HG02938 (cell line): ENCODE measurements around the gene UQCC5.

Experiments
- ATAC-seq: cut with Tn5 transposase; IDR thresholded peaks from one replicate; pipeline ENCODE4 v1.9.1; 2021; ENCODE audit warnings: mild to moderate bottlenecking, moderate library complexity; ENCODE audit not compliant: unreplicated experiment

The UQCC5 gene

DNA sequence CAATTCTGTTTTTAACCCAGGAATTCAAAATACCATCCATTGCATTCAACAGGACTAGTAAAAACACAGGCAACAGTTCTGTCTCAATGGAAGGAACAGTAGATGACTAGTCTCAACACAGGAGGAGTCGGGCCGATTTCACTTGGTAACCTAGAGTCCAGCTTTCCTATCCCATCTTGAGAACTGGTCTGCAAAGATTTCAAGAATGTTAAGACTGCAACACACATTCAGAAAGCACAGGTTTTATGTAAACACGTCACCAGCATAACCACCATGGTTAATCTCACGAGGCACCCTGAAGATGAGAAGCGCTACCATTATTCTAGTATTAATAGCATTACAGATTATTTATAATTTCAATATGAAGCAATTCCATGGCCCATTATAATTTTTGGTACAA is 22.0 kb downstream of the UQCC5 start:
- no peak for ATAC-seq

- no peak for ATAC-seq
These were observed 24.8 kb downstream of the UQCC5 start for GRCh38 chr3:52561028-52561747.

GRCh38 chr3:52563984-52564383 is 27.6 kb downstream of the UQCC5 start:
- ATAC-seq: no peak

GRCh38 chr3:52568069-52568468 is 31.7 kb downstream of the UQCC5 start:
- no peak for ATAC-seq

GRCh38 chr3:52570076-52570475 is 33.7 kb downstream of the UQCC5 start:
- no peak for ATAC-seq

GRCh38 chr3:52572221-52572620 is 35.8 kb downstream of the UQCC5 start:
- no peak for ATAC-seq

- ATAC-seq: no peak
These were observed 37.9 kb downstream of the UQCC5 start for GRCh38 chr3:52574056-52574965.
